Measurements from ENCODE around the gene DDOST. TPM values are rescaled to one million over a fixed set of nuclear protein-coding genes. Genes with fewer than 3 reads are reported as not detected.

DDOST gene
- total RNA-seq, 2 donors from 2014 or later = 76.8 to 114 TPM

DNA sequence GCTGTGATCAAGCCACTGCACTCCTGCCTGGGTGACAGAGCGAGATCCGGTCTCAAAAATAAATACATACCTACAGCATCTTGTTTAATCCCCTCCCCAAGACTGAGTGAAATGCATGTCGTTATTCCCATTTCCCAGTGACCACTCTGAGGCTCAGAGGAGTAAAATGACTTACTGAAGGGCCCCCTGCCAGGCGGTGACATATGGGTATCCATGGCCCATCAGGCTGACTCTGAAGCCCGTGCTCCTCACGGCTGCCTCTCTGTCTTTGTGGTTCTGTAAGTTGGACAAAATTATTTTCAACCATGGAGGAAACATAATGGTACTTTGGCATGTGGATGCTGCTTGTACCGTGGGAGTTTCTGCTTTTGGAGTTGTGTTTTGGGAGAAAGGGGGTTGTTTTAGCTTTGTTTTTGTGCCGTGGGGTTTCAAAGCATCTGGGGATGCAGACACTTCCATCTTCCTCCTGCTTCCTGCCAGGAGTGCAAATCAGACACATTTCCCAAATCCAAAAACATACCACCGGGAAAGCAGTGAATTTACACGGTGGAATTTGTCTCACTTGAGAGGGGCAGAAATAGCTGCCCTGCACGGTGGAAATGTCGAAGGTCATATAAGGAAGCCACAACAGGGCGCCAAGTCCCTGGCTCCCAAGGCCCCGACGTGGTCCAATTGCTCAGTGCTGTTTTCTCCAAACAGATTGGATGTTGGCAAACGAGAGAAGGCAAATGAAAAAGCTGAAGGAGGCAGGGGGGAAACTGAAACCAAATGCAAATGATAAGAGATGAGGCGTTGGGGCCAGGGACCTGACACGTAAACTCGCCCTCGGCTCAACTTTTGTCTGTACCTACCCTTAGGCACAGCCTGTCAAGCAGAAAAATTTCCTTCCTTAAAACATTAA, 45.0 kb downstream of the DDOST start:
- ATAC-seq (no peak), DNase-seq (no peak)
- H3K4me3 ChIP-seq = no peak overlapping the region
- H3K27me3 ChIP-seq = no peaks in the 10 kb centered on the region
- H3K27ac ChIP-seq = no peak overlapping the region
- intact Hi-C loops (cut with DNase I) = no loop called here
- H3K4me1 ChIP-seq = no peaks in the 10 kb centered on the region
- 43 to 45% methylated on average over 17 to 20 of the region's 20 CpGs for WGBS, 2 donors
- TF ChIP-seq, protein P1, sequence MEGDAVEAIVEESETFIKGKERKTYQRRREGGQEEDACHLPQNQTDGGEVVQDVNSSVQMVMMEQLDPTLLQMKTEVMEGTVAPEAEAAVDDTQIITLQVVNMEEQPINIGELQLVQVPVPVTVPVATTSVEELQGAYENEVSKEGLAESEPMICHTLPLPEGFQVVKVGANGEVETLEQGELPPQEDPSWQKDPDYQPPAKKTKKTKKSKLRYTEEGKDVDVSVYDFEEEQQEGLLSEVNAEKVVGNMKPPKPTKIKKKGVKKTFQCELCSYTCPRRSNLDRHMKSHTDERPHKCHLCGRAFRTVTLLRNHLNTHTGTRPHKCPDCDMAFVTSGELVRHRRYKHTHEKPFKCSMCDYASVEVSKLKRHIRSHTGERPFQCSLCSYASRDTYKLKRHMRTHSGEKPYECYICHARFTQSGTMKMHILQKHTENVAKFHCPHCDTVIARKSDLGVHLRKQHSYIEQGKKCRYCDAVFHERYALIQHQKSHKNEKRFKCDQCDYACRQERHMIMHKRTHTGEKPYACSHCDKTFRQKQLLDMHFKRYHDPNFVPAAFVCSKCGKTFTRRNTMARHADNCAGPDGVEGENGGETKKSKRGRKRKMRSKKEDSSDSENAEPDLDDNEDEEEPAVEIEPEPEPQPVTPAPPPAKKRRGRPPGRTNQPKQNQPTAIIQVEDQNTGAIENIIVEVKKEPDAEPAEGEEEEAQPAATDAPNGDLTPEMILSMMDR (IDR thresholded peaks at IDR 0.05) = no peak
- no peak for TF ChIP-seq POLR2A (IDR thresholded peaks at IDR 0.05)
- H3K36me3 ChIP-seq (replicated peaks in 1 of 2; ENCODE audit: insufficient read depth in 1 of 2, low read depth in 2 of 2) = no peaks in the 10 kb centered on the region
- no peaks in the 10 kb centered on the region for H3K9me3 ChIP-seq

DNA sequence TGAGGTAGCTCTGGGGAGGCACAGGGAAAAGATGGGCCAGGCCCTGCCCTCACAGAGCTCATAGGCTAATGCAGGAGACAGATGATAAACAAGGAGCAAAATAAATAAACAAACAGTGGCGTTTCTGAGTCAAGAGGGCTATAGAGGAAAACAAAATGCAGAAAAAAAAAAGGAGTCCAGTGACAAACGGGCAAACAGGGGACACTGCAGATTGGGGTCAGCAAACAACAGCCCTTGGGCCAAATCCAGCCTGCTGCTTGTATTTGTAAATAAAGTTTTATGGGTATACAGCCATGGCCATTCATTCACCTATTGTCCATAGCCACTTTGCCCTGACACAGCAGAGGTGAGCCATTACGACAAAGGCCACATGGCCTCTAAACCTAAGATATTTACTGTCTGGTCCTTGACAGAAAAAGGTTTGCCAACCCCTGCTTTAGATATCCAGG, 47.0 kb downstream of the DDOST start:
- Histone ChIP-seq H3K27ac (no peak overlapping the region), H3K27me3 (no peaks in the 10 kb centered on the region), H3K36me3 (replicated peaks in 1 of 2; ENCODE audit: insufficient read depth in 1 of 2, low read depth in 2 of 2) (no peaks in the 10 kb centered on the region), H3K4me3 (no peak overlapping the region), H3K4me1 (no peaks in the 10 kb centered on the region), H3K9me3 (no peaks in the 10 kb centered on the region)
- intact Hi-C loops (cut with DNase I) = no loop called here
- 62 to 72% methylated on average over 3 of the region's 3 CpGs for WGBS, 2 donors
- no peak for TF ChIP-seq POLR2A (IDR thresholded peaks at IDR 0.05)
- TF ChIP-seq, protein P1 (IDR thresholded peaks at IDR 0.05) = no peak
- DNase-seq = no peak
- no peak for ATAC-seq

DNA sequence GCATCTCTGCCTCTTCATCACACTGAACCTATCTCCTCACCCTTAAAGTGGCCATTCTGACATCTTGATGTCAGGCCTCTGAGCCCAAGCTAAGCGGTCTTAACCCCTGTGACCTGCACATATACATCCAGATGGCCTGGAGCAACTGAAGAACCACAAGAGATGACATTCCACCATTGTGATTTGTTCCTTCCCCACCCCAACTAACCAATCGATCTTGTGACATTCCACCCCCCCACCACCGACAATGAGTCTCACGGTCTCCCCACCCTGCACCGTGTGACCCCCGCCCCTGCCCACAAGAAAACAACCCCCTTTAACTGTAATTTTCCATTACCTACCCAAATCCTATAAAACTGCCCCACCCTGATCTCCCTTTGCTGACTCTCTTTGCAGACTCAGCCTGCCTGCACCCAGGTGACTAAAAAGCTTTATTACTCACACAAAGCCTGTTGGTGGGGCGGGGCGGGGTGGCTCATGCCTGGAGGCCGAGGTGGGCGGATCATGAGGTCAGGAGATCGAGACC, 48.9 kb downstream of the DDOST start:
- ATAC-seq (no peak), DNase-seq (no peak)
- WGBS, 2 donors = 58 to 80% methylated on average over 8 to 11 of the region's 11 CpGs
- intact Hi-C loops (cut with DNase I) = no loop called here
- Histone ChIP-seq H3K36me3 (replicated peaks in 1 of 2; ENCODE audit: insufficient read depth in 1 of 2, low read depth in 2 of 2) (no peaks in the 10 kb centered on the region), H3K9me3 (no peaks in the 10 kb centered on the region), H3K27me3 (no peaks in the 10 kb centered on the region), H3K4me1 (no peaks in the 10 kb centered on the region), H3K4me3 (no peak overlapping the region), H3K27ac (no peak overlapping the region)
- TF ChIP-seq, protein P1 (IDR thresholded peaks at IDR 0.05) = no peak
- no peak for TF ChIP-seq POLR2A (IDR thresholded peaks at IDR 0.05)

DNA sequence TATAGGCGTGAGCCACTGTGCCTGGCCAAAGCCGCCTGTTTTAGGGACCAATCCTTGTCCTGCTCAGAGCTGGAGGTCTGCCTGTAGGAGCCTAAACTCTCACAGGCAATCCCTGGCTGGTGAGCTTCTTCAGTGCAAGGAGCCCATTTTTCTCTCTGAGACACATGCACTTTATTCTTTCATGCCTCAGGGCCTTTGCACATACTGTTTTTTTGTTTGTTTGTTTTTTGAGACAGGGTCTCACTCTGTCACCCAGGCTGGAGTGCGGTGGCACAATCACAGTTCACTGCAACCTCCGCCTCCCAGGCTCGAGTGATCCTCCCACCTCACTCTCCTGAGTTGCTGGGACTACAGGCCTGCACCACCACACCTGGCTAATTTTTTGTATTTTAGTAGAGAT, 49.5 kb downstream of the DDOST start:
- no peaks in the 10 kb centered on the region for H3K36me3 ChIP-seq (replicated peaks in 1 of 2; ENCODE audit: insufficient read depth in 1 of 2, low read depth in 2 of 2)
- 85 to 86% methylated on average over 5 of the region's 5 CpGs for WGBS, 2 donors
- no peak overlapping the region for H3K27ac ChIP-seq
- no peaks in the 10 kb centered on the region for H3K27me3 ChIP-seq
- DNase-seq (no peak), ATAC-seq (no peak)
- H3K9me3 ChIP-seq = no peaks in the 10 kb centered on the region
- TF ChIP-seq, protein P1 (IDR thresholded peaks at IDR 0.05) = no peak
- no peak for TF ChIP-seq POLR2A (IDR thresholded peaks at IDR 0.05)
- intact Hi-C loops (cut with DNase I) = no loop called here
- H3K4me1 ChIP-seq = no peaks in the 10 kb centered on the region
- H3K4me3 ChIP-seq = no peak overlapping the region

All from body of pancreas (tissue), 4 donors.